CD4-positive, alpha-beta T cell (primary cell): Measurements from ENCODE around the gene FOXO1. TPM values are rescaled to one million over a fixed set of nuclear protein-coding genes. Genes with fewer than 3 reads are reported as not detected.

Source experiments
- ATAC-seq: fragments of 200-7000 bp; cut with Tn5 transposase; one replicate; pipeline ENCODE4 v1.10.0; 2022; ENCODE audit warnings: mild to moderate bottlenecking; ENCODE audit not compliant: poor library complexity
- CTCF ChIA-PET: fragments of 350-600 bp; sonication (Branson Sonifier 250); formaldehyde crosslinking; loops from one replicate; lab custom pipeline; 2021; ENCODE audit warnings: antibody characterized with exemption, inconsistent platforms; lab: Charles Lee
- POLR2A ChIA-PET: fragments of 350-600 bp; sonication (Branson Sonifier 250); formaldehyde crosslinking; loops from one replicate; lab custom pipeline; 2021; ENCODE audit warnings: antibody characterized with exemption, inconsistent platforms; lab: Charles Lee
- DNase-seq, 14 experiments: peaks; one replicate each; pipeline ENCODE4 v3.0.0-alpha.2; 2013 to 2020; ENCODE audit warnings: mixed read lengths in 2 of 14
- H3K27ac ChIP-seq, 2 donors: one replicate each; pipeline versions ENCODE4 v1.5.1 to v1.7.0; 2013; ENCODE audit warnings: low read length in 2 of 2, low read depth in 1 of 2, mild to moderate bottlenecking in 1 of 2
- H3K27me3 ChIP-seq, 2 experiments: 1 replicate in 1 of 2; 2 replicates in 1 of 2; pipeline versions ENCODE4 v1.6.1 to v1.7.0; 2013; ENCODE audit warnings: low read length in 2 of 2, control low read depth in 1 of 2, mild to moderate bottlenecking in 1 of 2, moderate library complexity in 1 of 2; ENCODE audit not compliant: insufficient read depth in 2 of 2, control insufficient read depth in 1 of 2
- H3K36me3 ChIP-seq: one replicate; pipeline ENCODE4 v1.6.1; 2013; ENCODE audit warnings: low read length, control low read depth; ENCODE audit not compliant: insufficient read depth
- H3K4me1 ChIP-seq: one replicate; pipeline ENCODE4 v1.6.1; 2013; ENCODE audit warnings: low read length, control low read depth; ENCODE audit not compliant: insufficient read depth
- H3K4me3 ChIP-seq: one replicate; pipeline ENCODE4 v1.5.1; 2013; ENCODE audit warnings: mild to moderate bottlenecking, low read length, moderate library complexity
- H3K9me3 ChIP-seq, 2 experiments: 1 replicate in 1 of 2; 2 replicates in 1 of 2; pipeline versions ENCODE4 v1.6.1 to v1.7.0; 2013; ENCODE audit warnings: low read length in 2 of 2, mild to moderate bottlenecking in 2 of 2, control low read depth in 1 of 2, moderate library complexity in 1 of 2; ENCODE audit not compliant: control insufficient read depth in 1 of 2, insufficient read depth in 1 of 2
- H3K27ac Mint-ChIP-seq: one replicate; pipeline ENCODE4 v1.8.0; 2020; ENCODE audit warnings: mixed read lengths
- H3K27me3 Mint-ChIP-seq: one replicate; pipeline ENCODE4 v1.8.0; 2021; ENCODE audit warnings: mixed read lengths
- H3K36me3 Mint-ChIP-seq: one replicate; pipeline ENCODE4 v1.8.0; 2021; ENCODE audit warnings: low read depth, mixed read lengths
- H3K4me1 Mint-ChIP-seq: one replicate; pipeline ENCODE4 v1.8.0; 2021; ENCODE audit warnings: low read depth, mixed read lengths
- H3K4me3 Mint-ChIP-seq: one replicate; pipeline ENCODE4 v1.8.0; 2020; ENCODE audit warnings: mild to moderate bottlenecking, mixed read lengths
- H3K9me3 Mint-ChIP-seq: one replicate; pipeline ENCODE4 v1.8.0; 2020; ENCODE audit warnings: mixed read lengths
- intact Hi-C, 2 experiments: fragments of 100-400 bp; cut with DNase I in 1 of 2; cut with micrococcal nuclease in 1 of 2; formaldehyde crosslinking; loops; one replicate each; pipeline versions ENCODE4 v1.15.1 to v1.9.0; 2023 to 2025; cut with DNase I, micrococcal nuclease
- total RNA-seq, 174 experiments: library from RNA in 2 of 174; stranded (reverse) in 2 of 174; gene quantifications; one replicate each; pipeline ENCODE4 v1.2.3 and lab custom pipeline; 2021 to 2026
- TF ChIP-seq, protein P1 (sequence below): fragments of 200-600 bp; IDR thresholded peaks from one replicate; pipeline ENCODE4 v1.8.0; 2022; ENCODE audit warnings: antibody characterized with exemption, mild to moderate bottlenecking

FOXO1 gene
- total RNA-seq, 2 experiments from 2014 or later = 93.1 to 101 TPM

DNA sequence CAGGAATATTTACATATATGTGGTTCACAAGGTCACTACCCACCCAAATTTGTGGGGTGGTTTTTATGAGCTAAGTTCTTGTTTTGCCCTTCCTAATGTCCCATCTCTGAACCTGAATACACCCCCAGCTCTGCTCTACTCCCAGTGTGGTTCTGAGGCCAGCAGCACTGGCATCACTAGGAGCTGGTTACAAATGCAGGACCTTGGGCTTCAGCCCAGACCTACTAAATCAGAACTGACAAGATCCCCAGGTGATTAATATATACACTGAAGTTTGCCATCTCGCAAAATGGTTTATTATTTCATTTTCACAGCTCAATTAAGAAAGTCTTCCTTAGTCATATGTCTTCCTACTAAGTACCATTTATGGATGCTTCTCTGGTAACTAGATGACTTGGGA, 67.9 kb downstream of the FOXO1 start:
- peaks cover 58% of the 10 kb centered on the region for H3K4me1 ChIP-seq

DNA sequence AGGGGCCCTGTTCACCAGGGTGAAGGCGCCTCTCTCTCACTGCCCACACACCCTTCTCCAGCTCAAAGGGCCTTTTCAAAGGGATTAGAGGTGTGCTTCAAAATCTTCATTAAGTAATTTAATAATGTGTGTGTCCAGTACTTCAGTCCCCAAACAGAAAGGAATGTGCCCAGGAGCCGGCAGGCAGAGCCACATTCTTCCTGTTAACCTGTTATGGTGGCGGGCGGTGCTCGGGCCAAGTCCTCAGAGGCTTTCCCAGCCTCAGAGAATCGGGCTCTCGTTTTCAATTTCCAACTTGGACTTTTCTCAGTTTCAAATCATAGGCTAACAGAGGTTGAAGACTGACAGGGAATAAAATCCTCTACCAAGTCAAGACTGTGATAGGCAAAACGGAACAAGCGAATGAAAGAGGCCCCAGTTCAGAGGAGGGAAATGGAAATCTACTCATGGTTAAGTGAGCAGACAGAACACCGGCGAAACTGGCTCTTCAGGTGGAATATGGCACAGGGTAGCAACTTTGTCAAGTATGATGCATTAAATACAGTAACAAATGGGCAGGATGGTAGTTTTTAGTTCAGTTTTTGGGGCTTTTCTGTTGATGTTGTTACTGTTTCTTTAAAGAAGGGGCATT, 68.6 kb downstream of the FOXO1 start:
- Mint-ChIP-seq H3K9me3 (no peaks in the 10 kb centered on the region), H3K36me3 (no peaks in the 10 kb centered on the region), H3K4me3 (peak overlapping the region; percentile 61), H3K27ac (peak overlapping the region; percentile 72), H3K27me3 (no peaks in the 10 kb centered on the region), H3K4me1 (peaks cover 93% of the 10 kb centered on the region)
- TF ChIP-seq, protein P1, sequence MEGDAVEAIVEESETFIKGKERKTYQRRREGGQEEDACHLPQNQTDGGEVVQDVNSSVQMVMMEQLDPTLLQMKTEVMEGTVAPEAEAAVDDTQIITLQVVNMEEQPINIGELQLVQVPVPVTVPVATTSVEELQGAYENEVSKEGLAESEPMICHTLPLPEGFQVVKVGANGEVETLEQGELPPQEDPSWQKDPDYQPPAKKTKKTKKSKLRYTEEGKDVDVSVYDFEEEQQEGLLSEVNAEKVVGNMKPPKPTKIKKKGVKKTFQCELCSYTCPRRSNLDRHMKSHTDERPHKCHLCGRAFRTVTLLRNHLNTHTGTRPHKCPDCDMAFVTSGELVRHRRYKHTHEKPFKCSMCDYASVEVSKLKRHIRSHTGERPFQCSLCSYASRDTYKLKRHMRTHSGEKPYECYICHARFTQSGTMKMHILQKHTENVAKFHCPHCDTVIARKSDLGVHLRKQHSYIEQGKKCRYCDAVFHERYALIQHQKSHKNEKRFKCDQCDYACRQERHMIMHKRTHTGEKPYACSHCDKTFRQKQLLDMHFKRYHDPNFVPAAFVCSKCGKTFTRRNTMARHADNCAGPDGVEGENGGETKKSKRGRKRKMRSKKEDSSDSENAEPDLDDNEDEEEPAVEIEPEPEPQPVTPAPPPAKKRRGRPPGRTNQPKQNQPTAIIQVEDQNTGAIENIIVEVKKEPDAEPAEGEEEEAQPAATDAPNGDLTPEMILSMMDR = no peak
- Histone ChIP-seq H3K9me3 (no peaks in the 10 kb centered on the region), H3K36me3 (peaks cover 2% of the 10 kb centered on the region), H3K4me3 (no peak overlapping the region), H3K27ac (no peak overlapping the region), H3K27me3 (no peaks in the 10 kb centered on the region), H3K4me1 (peaks cover 61% of the 10 kb centered on the region)
- POLR2A ChIA-PET = no interaction called here
- intact Hi-C loops = no loop called here
- CTCF ChIA-PET = interaction anchor here (1.0 kb wide), 1 partner anchor 61 kb away, joined by 3 read pairs; no protein-coding TSS in a partner anchor
- ATAC-seq (no peak), DNase-seq (no peak)

More for the DNA sequence above, 67.9 kb downstream of the FOXO1 start:
- ATAC-seq (no peak), DNase-seq (no peak)
- H3K36me3 ChIP-seq = peaks cover 2% of the 10 kb centered on the region
- no peak overlapping the region for H3K27ac ChIP-seq
- H3K27ac Mint-ChIP-seq = peak overlapping the region; percentile 72
- peak overlapping the region; percentile 61 for H3K4me3 Mint-ChIP-seq
- no peaks in the 10 kb centered on the region for H3K9me3 ChIP-seq
- H3K36me3 Mint-ChIP-seq = no peaks in the 10 kb centered on the region
- peaks cover 94% of the 10 kb centered on the region for H3K4me1 Mint-ChIP-seq
- TF ChIP-seq, protein P1 = no peak
- H3K9me3 Mint-ChIP-seq = no peaks in the 10 kb centered on the region
- ChIA-PET CTCF (interaction anchor here (1.0 kb wide), 1 partner anchor 61 kb away, joined by 3 read pairs; no protein-coding TSS in a partner anchor), POLR2A (interaction anchor here (1.0 to 2.9 kb wide), 2 partner anchors 66 to 283 kb away, joined by 3 to 14 read pairs; no protein-coding TSS in a partner anchor)
- intact Hi-C loops = no loop called here
- no peaks in the 10 kb centered on the region for H3K27me3 Mint-ChIP-seq
- no peaks in the 10 kb centered on the region for H3K27me3 ChIP-seq
- no peak overlapping the region for H3K4me3 ChIP-seq

DNA sequence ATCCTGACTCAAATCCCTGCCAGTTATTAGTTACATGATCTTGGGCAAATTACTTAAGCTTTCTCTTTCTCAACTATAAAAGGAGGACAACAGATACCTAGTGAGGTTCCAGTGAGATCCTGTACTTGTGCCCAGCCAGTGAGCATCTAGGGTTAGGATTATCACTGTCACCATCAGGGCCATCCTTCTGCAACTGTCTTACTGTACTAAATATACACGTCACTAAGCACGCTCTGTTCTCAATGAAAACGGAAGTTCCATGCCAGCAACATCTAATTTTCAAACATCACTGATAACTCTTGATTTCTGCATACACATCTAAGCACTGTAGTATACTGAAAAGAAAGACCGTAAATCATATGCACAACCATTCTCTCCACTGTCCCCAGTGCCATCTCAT, 70.0 kb downstream of the FOXO1 start:
- Mint-ChIP-seq H3K27me3 (no peaks in the 10 kb centered on the region), H3K4me1 (peaks cover 95% of the 10 kb centered on the region), H3K36me3 (no peaks in the 10 kb centered on the region), H3K4me3 (peak overlapping the region; percentile 12), H3K9me3 (no peaks in the 10 kb centered on the region), H3K27ac (peak overlapping the region; percentile 72)
- Histone ChIP-seq H3K4me1 (peaks cover 66% of the 10 kb centered on the region), H3K4me3 (no peak overlapping the region), H3K27me3 (no peaks in the 10 kb centered on the region), H3K9me3 (no peaks in the 10 kb centered on the region), H3K36me3 (peaks cover 2% of the 10 kb centered on the region), H3K27ac (no peak overlapping the region)
- CTCF ChIA-PET = interaction anchor here (0.9 to 1.4 kb wide), 2 partner anchors 8 to 13 kb away, joined by 3 read pairs; no protein-coding TSS in a partner anchor
- POLR2A ChIA-PET = no interaction called here
- intact Hi-C loops = no loop called here
- DNase-seq (peak in 3 of 14 experiments; percentile 50 to 61 (median 51)), ATAC-seq (peak; percentile 75)
- TF ChIP-seq, protein P1 = no peak
